ENCODE data around the gene STX18. TPM values are rescaled to one million over a fixed set of nuclear protein-coding genes. Genes with fewer than 3 reads are reported as not detected.
A peak's percentile ranks its signal among the peaks of the same experiment; 100 is the strongest.

The STX18 gene
- 29.9 and 31.2 TPM in 2 replicates for total RNA-seq
- polyA plus RNA-seq = 23.9 and 30.7 TPM in 2 replicates
- 25.2 and 29.3 TPM in 2 replicates for polyA plus RNA-seq (2011; cell fraction: cytosol; rRNA removed)
- 47.2 and 48.3 TPM in 2 replicates for polyA plus RNA-seq (2011; cell fraction: nucleus; rRNA removed)
- 22.2 and 26.4 TPM in 2 replicates for polyA plus RNA-seq (2012)
- 23.1 and 27.0 TPM in 2 replicates for polyA minus RNA-seq
- 7.6 TPM for polyA minus RNA-seq (2011; cell fraction: cytosol; rRNA and poly(A)+ RNA removed)
- 32.2 and 34.2 TPM in 2 replicates for polyA minus RNA-seq (2011; cell fraction: nucleus; rRNA and poly(A)+ RNA removed)
- percentile 81 among the genes with signal in this experiment for Bru-seq, nascent RNA
- percentile 69 among the genes with signal in this experiment for BruChase-seq, experiment 1, labeled RNA remaining after a 6-hour chase
- BruChase-seq, experiment 2, labeled RNA remaining after a 2-hour chase = percentile 79 among the genes with signal in this experiment
- long read RNA-seq, transcript STX18-201 (11 exons, 2,138 nt) = major isoform, 74 of 98 reads
- long read RNA-seq, partial matches to known transcripts = 3 of 98 reads
- long read RNA-seq, other reads (novel, unspliced or antisense) = 20 of 98 reads

DNA sequence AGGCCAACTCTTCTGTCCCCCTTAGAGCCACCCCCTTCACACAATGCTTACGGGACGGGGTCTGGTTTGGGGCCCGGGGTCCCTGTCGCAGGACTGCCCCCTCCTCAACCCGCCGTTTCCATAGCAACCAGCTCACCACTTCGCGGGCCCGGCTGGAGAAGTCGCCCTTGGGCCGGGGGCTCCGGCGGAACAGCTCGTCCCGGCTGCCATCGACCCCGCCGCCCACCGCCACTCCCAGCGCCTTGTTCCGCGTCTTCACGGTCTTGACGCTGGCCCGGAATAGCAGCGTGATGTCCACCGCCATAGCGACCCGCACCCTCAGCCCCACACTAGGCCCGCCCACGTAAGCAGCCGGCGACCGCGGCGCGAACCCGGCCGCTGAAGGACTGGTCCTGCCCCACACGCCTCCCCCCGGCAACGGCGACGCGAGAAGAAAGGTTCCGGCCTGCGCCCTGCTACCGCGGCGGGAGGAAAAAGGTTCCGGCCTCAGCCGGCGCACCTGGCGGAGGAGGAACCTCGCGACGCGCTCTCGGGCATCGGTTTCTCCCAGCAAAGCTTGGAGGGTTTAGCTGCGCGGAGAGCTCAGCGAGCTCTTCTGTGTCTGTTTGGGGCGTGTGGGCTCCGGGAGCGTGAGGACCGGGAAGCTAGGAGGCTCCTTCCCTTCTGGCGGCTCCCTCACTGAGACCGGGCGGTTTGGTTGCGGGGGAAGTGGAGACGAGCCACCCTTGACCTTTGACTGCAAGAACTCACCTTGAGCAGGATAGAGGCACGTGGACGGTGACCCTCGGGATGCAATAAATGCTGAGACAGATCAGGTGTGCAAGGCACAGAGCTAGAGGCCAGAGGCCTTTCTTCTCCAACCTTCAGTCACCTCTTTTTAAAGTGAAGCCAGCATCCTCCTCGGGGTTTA, at the start of gene STX18:
Gene STX18, minus strand, starts transcription at position 388 of the 910 bp plus-strand sequence. Its CDS starts 84 bp downstream, at position 304.
- H4K20me1 ChIP-seq (replicated peaks; ENCODE audit: control insufficient read depth, extremely low read depth, insufficient read depth, low read length) = no peaks in the 10 kb centered on the region
- peak; percentile 38 for FAIRE-seq
- peak within 1 kb of the TSS; percentile 71 for H3K27ac ChIP-seq (ENCODE audit: insufficient read depth, low read depth, low read length)
- no peaks in the 10 kb centered on the region for H3K27me3 ChIP-seq (ENCODE audit: control insufficient read depth in 2 of 2, insufficient read depth in 2 of 2, low read length in 2 of 2)
- dilution Hi-C loops (cut with MboI; ENCODE audit: extremely low pct_ligation_motif_present, low sequenced_read_pairs) (no loop called here), intact Hi-C loops (cut with micrococcal nuclease) (loop anchor here (1.0 kb wide), 2 partner anchors 33 to 50 kb away; no protein-coding TSS in a partner anchor)
- peaks cover 18% of the 10 kb centered on the region for H3K4me1 ChIP-seq (ENCODE audit: control insufficient read depth, extremely low read depth, insufficient read depth, low read length)
- H3K9me3 ChIP-seq (replicated peaks; ENCODE audit: control insufficient read depth, insufficient read depth, low read length) = no peaks in the 10 kb centered on the region
- DNase-seq (ENCODE audit: low read depth, low spot score) = peak; percentile 85
- H3K9ac ChIP-seq (replicated peaks; ENCODE audit: extremely low read depth, insufficient read depth, low read length) = peak within 1 kb of the TSS; percentile 95
- H3K36me3 ChIP-seq (ENCODE audit: control insufficient read depth in 2 of 2, extremely low read depth in 1 of 2, insufficient read depth in 2 of 2, low read length in 2 of 2) = no peaks in the 10 kb centered on the region
- peak within 1 kb of the TSS; percentile 99 for H2AFZ ChIP-seq (ENCODE audit: low read depth, low read length)
- ChIA-PET CTCF (interaction anchor here (1.1 to 2.4 kb wide), 5 partner anchors 15 to 127 kb away, joined by 3 to 13 read pairs (median 4); no protein-coding TSS in a partner anchor), POLR2A (interaction anchor here (0.7 kb wide), 1 partner anchor 119 kb away, joined by 3 read pairs; no protein-coding TSS in a partner anchor)
- TSS peak; percentile 67 for BruUV-seq (replicated peaks)
- peak within 1 kb of the TSS; percentile 89 for H3K4me2 ChIP-seq (ENCODE audit: insufficient read depth, low read length)
- TF ChIP-seq, protein P1, sequence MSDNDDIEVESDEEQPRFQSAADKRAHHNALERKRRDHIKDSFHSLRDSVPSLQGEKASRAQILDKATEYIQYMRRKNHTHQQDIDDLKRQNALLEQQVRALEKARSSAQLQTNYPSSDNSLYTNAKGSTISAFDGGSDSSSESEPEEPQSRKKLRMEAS (IDR thresholded peaks at IDR 0.05; ENCODE audit: insufficient read depth, insufficient read length) = peak; percentile 61
- TF ChIP-seq EZH2 (IDR thresholded peaks at IDR 0.05; ENCODE audit: borderline replicate concordance, low read depth, low read length, severe bottlenecking) = no peak
- peak; percentile 77 for TF ChIP-seq POLR2AphosphoS5 (IDR thresholded peaks at IDR 0.05; ENCODE audit: insufficient read depth, low read depth, low read length)
- peak; percentile 60 for TF ChIP-seq POLR2A (IDR thresholded peaks at IDR 0.05; ENCODE audit: low read depth, low read length)
- peaks cover 49% of the 10 kb centered on the region for H3K79me2 ChIP-seq (ENCODE audit: control insufficient read depth, insufficient read depth, low read length)
- peak within 1 kb of the TSS; percentile 73 to 92 (median 88) for H3K4me3 ChIP-seq (replicated peaks in 1 of 3; ENCODE audit: insufficient read depth in 1 of 3, low read depth in 1 of 3, low read length in 3 of 3)
- no peaks in the 10 kb centered on the region for H3K9me1 ChIP-seq (replicated peaks; ENCODE audit: control insufficient read depth, extremely low read depth, insufficient read depth, low read length)
